Keratinocyte (primary cell): ENCODE measurements around the gene HEPH. TPM values are rescaled to one million over a fixed set of nuclear protein-coding genes. Genes with fewer than 3 reads are reported as not detected.

Experiments
- DNase-seq: peaks from one replicate; pipeline ENCODE4 v3.0.0-alpha.2; 2011; ENCODE audit warnings: low read depth, missing footprints, low spot score
- FAIRE-seq: peaks from 2 replicates; lab custom pipeline; 2011; peaks lifted over from hg19 to GRCh38; lab: Jason Lieb, UNC
- H2AFZ ChIP-seq: 2 replicates; pipeline ENCODE4 v1.6.0; 2012; ENCODE audit warnings: low read length, control low read depth, inconsistent platforms; ENCODE audit not compliant: control insufficient read depth
- H3K27ac ChIP-seq: 2 replicates; pipeline ENCODE4 v1.5.1; 2011; ENCODE audit warnings: low read length; ENCODE audit not compliant: control insufficient read depth, insufficient read depth
- H3K27me3 ChIP-seq: 3 replicates; pipeline ENCODE4 v1.6.0; 2011; ENCODE audit warnings: low read length; ENCODE audit not compliant: control insufficient read depth, insufficient read depth; ENCODE audit errors: extremely low read depth
- H3K36me3 ChIP-seq, 2 experiments: 2 replicates in 1 of 2; 3 replicates in 1 of 2; pipeline ENCODE4 v1.5.1; 2011; ENCODE audit warnings: low read length in 2 of 2, mild to moderate bottlenecking in 1 of 2; ENCODE audit not compliant: control insufficient read depth in 2 of 2, insufficient read depth in 2 of 2; ENCODE audit errors: extremely low read depth in 1 of 2
- H3K4me1 ChIP-seq: 3 replicates; pipeline ENCODE4 v1.5.1; 2011; ENCODE audit warnings: low read length; ENCODE audit not compliant: control insufficient read depth, insufficient read depth; ENCODE audit errors: extremely low read depth
- H3K4me2 ChIP-seq: 3 replicates; pipeline ENCODE4 v1.6.0; 2011; ENCODE audit warnings: low read depth, low read length; ENCODE audit not compliant: control insufficient read depth, insufficient read depth; ENCODE audit errors: extremely low read depth
- H3K4me3 ChIP-seq, 3 experiments: fragments of 200-600 bp in 1 of 3; sonication (generic) in 1 of 3; 2 replicates in 2 of 3; 3 replicates in 1 of 3; pipeline ENCODE4 v1.5.1; 2011 to 2016; ENCODE audit warnings: low read length in 3 of 3, mild to moderate bottlenecking in 3 of 3, control low read depth in 2 of 3, inconsistent platforms in 1 of 3, low read depth in 1 of 3, mixed read lengths in 1 of 3, mixed run types in 1 of 3, moderate library complexity in 1 of 3; ENCODE audit not compliant: control insufficient read depth in 2 of 3, insufficient read depth in 2 of 3; ENCODE audit errors: extremely low read depth in 1 of 3
- H3K79me2 ChIP-seq: 2 replicates; pipeline ENCODE4 v1.6.0; 2012; ENCODE audit warnings: low read length; ENCODE audit not compliant: control insufficient read depth, insufficient read depth
- H3K9ac ChIP-seq: 3 replicates; pipeline ENCODE4 v1.6.0; 2011; ENCODE audit warnings: low read length; ENCODE audit not compliant: control insufficient read depth, insufficient read depth; ENCODE audit errors: extremely low read depth
- H3K9me1 ChIP-seq: 3 replicates; pipeline ENCODE4 v1.6.0; 2011; ENCODE audit warnings: low read length; ENCODE audit not compliant: control insufficient read depth, insufficient read depth; ENCODE audit errors: extremely low read depth
- H3K9me3 ChIP-seq: 2 replicates; pipeline ENCODE4 v1.5.1; 2012; ENCODE audit warnings: low read depth, low read length; ENCODE audit not compliant: control insufficient read depth
- H4K20me1 ChIP-seq: 3 replicates; pipeline ENCODE4 v1.6.0; 2011; ENCODE audit warnings: low read length; ENCODE audit not compliant: control insufficient read depth, insufficient read depth; ENCODE audit errors: extremely low read depth
- EZH2 ChIP-seq: IDR thresholded peaks from one replicate; pipeline ENCODE4 v1.6.1; 2012; ENCODE audit warnings: inconsistent platforms, mild to moderate bottlenecking, low read length, moderate library complexity
- dilution Hi-C: fragments of 300-500 bp; cut with MboI; formaldehyde crosslinking; loops from one replicate; pipeline ENCODE4 v1.7.0; 2020; ENCODE audit warnings: low sequenced_read_pairs; ENCODE audit not compliant: extremely low pct_ligation_motif_present
- polyA plus RNA-seq, 5 experiments: library from polyadenylated mRNA; depleted of rRNA in 3 of 5; stranded (reverse) in 3 of 5; stranded (forward) in 1 of 5; unstranded in 1 of 5; fragments of >200 nt; gene quantifications; 1 replicate in 1 of 5; 2 replicates in 3 of 5; 3 replicates in 1 of 5; pipeline versions ENCODE4 v1.2.1 to v1.2.3, GENCODE V29; 2011 to 2012; ENCODE audit warnings: missing spikeins in 2 of 5, low read depth in 1 of 5, low replicate concordance in 1 of 5
- TF ChIP-seq, protein P1 (sequence below), 3 experiments: IDR thresholded peaks in 1 of 3; conservative IDR thresholded peaks in 1 of 3; optimal IDR thresholded peaks in 1 of 3; 2 replicates in 2 of 3; 3 replicates in 1 of 3; pipeline versions ENCODE3 to v1.5.1; 2011; ENCODE audit warnings: low read length in 3 of 3, mild to moderate bottlenecking in 3 of 3, moderate library complexity in 2 of 3, control low read depth in 1 of 3, inconsistent platforms in 1 of 3; ENCODE audit not compliant: insufficient read depth in 2 of 3; ENCODE audit errors: extremely low read depth in 1 of 3

HEPH gene
- polyA plus RNA-seq, 1 donor (not counting 4 experiments of a cell fraction or from before 2014, with no cell fraction given) = 0.25 TPM

DNA sequence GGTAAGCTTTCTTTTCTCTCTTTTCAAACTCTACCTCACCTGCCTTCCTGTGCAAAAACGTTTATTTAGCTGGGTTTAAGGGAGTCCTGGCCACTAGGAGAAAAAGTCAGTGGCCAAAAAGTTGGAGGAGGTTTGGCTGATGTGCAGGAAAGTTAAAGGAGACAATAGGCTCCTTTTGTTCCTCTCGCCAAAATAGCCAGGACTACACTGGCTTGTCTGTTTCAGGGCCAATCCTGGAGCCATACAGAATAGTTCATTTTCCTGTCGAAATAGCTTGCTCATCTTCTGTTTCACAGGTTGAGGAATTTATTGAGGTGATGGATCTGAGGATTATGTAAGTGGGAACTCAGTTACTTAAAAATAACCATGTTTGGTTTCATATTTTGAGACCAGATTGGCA, 423 bp downstream of the HEPH start:
- Histone ChIP-seq H3K9me1 (no peaks in the 10 kb centered on the region), H3K9ac (no peak overlapping the region), H2AFZ (no peak overlapping the region), H3K9me3 (no peaks in the 10 kb centered on the region), H3K36me3 (no peaks in the 10 kb centered on the region), H3K79me2 (no peaks in the 10 kb centered on the region), H3K4me3 (no peak overlapping the region), H4K20me1 (no peaks in the 10 kb centered on the region), H3K4me1 (no peaks in the 10 kb centered on the region), H3K4me2 (no peak overlapping the region), H3K27me3 (no peaks in the 10 kb centered on the region), H3K27ac (no peak overlapping the region)
- no peak for FAIRE-seq
- TF ChIP-seq, protein P1, sequence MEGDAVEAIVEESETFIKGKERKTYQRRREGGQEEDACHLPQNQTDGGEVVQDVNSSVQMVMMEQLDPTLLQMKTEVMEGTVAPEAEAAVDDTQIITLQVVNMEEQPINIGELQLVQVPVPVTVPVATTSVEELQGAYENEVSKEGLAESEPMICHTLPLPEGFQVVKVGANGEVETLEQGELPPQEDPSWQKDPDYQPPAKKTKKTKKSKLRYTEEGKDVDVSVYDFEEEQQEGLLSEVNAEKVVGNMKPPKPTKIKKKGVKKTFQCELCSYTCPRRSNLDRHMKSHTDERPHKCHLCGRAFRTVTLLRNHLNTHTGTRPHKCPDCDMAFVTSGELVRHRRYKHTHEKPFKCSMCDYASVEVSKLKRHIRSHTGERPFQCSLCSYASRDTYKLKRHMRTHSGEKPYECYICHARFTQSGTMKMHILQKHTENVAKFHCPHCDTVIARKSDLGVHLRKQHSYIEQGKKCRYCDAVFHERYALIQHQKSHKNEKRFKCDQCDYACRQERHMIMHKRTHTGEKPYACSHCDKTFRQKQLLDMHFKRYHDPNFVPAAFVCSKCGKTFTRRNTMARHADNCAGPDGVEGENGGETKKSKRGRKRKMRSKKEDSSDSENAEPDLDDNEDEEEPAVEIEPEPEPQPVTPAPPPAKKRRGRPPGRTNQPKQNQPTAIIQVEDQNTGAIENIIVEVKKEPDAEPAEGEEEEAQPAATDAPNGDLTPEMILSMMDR (optimal IDR thresholded peaks at IDR 0.05 in 1 of 3, IDR thresholded peaks at IDR 0.05 in 1 of 3, conservative IDR thresholded peaks at IDR 0.05 in 1 of 3; ENCODE audit: extremely low read depth in 1 of 3, insufficient read depth in 2 of 3, low read length in 3 of 3) = no peak
- no peak for TF ChIP-seq EZH2
- dilution Hi-C loops = no loop called here
- DNase-seq = no peak

DNA sequence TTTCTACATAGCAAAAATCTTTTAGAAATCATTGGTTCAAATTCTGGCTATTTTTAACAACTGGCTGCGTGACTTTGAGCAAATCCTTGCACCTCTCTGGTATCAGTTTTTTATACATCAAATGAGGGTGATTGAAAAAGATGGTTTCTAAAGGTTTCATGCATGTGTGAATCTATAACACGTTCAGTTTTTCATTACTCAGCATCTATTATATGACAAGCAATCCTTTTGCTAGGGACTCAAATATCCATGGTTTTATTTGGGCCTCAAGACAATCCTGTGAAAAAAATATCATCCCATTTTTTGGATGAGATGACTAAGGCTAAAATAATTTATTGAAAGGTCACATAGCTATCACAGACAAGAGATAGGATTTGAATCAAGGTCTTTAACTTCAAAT, 884 bp downstream of the HEPH start:
- Histone ChIP-seq H3K4me3 (no peak overlapping the region), H3K27ac (no peak overlapping the region), H2AFZ (no peak overlapping the region), H3K4me1 (no peaks in the 10 kb centered on the region), H3K79me2 (no peaks in the 10 kb centered on the region), H4K20me1 (no peaks in the 10 kb centered on the region), H3K4me2 (no peak overlapping the region), H3K9me3 (no peaks in the 10 kb centered on the region), H3K27me3 (no peaks in the 10 kb centered on the region), H3K9ac (no peak overlapping the region), H3K9me1 (no peaks in the 10 kb centered on the region), H3K36me3 (no peaks in the 10 kb centered on the region)
- FAIRE-seq = no peak
- TF ChIP-seq, protein P1 (optimal IDR thresholded peaks at IDR 0.05 in 1 of 3, IDR thresholded peaks at IDR 0.05 in 1 of 3, conservative IDR thresholded peaks at IDR 0.05 in 1 of 3; ENCODE audit: extremely low read depth in 1 of 3, insufficient read depth in 2 of 3, low read length in 3 of 3) = no peak
- TF ChIP-seq EZH2 = no peak
- dilution Hi-C loops = no loop called here
- no peak for DNase-seq
